Embryonic facial prominence (tissue), 1 donor: ENCODE results near the gene GON7.

Experiments
- DNase-seq: peaks from one replicate; pipeline ENCODE4 v3.0.0-alpha.2; 2016; ENCODE audit errors: extremely low spot score

The GON7 gene

DNA sequence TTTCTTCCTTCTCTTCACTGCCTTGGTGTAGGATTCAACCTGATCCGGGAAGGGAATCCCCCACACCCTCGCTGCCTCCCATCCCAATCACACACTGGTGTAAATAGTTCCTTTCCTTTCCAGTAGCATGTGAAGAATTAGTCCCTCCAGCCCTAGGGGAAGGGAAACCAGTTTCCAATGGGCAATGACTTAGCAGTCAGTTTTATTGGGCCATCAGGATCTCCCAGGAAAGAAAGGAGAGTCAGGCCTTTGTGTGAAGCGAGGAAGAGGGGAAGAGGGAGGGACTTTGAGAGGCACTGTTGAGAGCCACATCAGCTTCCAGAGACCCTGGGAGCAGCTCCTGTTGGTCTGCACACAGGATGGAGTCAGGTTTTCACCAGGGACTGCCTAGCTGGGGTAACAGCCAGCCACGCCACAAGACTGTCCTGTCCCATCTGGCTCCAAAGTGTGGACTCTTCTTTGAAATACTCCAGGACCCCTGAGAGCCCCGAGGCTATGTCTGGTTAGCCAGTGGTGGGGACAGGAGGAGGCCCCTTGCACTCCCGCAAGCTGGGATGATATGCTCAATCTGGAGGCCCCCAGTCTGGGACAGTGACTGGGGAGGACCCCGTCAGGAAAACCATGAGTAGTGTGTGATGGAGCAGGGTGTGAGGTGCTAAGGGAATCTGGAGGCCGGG lies 50.0 kb downstream of the GON7 start:
- DNase-seq, result no peak

DNA sequence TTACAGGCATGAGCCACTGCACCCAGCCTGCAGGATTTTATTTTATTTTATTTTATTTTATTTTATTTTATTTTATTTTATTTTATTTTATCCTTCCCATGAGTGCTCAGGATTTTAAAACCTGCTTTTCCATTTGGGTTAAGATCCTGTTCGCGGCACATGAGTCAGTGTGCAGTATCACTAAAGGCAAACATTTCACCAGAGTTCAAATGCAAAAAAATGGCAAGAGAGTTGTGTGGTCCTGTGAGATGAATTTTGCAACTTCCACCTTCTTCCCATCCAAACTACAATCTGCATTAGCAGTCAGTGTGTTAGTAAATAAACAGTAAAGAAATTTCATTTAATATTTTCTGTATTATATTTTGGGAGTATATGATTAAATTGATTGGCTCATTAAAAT lies 51.2 kb downstream of the GON7 start:
- DNase-seq, result no peak

DNA sequence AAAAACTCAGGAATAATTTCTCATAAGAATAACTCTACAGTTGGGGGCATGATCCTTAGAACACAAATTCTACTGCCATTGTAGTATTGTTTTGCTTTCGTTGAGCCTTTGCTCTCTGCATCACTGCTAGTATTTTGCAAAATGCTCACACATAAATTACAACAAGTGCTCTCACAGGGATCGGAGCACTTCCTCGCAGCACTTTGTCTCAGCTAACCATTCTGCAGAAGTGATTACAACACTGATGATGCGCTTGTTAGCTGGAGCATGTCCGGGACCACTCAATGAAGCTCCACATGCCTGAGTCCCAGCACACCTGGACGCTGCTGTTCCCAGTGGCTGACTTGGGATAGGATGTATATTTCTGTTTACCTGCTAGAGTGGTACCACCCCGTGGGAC lies 53.7 kb downstream of the GON7 start:
- no peak for DNase-seq
